ENCODE results near the gene CCL14.
"Not testable (repeated sequence)": the region's sequence is repeated elsewhere in the genome, so short reads cannot be mapped to it uniquely, and the experiment has no call there.

CCL14 gene

DNA sequence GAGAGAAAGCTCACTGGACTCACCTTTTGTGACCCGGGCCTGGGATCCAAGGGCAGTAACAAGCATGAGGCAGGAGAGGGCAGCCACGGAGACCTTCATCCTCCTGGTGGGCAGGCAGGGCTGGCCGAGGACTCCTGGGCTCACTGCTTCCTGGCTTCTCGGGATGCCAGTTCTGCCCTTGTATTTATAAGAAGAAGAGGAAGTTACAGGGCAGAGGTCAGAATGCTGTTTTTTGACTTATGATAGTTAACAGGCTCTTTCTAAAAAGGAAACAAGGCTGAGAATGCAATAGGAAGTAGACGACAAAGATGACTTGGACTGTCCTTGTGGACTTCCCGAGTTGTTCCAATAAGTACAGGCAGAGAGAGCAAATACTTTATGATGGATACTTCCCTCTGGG is 31.3 kb upstream of the CCL14 start, which contains the start of gene CCL23:
TSS of gene CCL23 (minus strand) at position 174 of the 400 bp plus-strand sequence. CDS start at position 99, 75 bp downstream.
- H3K4me3 ChIP-seq (ENCODE audit: low read length), result no peak within 1 kb of the TSS
- DNase-seq (ENCODE audit: low read depth), result no peak
- TF ChIP-seq, protein P1, sequence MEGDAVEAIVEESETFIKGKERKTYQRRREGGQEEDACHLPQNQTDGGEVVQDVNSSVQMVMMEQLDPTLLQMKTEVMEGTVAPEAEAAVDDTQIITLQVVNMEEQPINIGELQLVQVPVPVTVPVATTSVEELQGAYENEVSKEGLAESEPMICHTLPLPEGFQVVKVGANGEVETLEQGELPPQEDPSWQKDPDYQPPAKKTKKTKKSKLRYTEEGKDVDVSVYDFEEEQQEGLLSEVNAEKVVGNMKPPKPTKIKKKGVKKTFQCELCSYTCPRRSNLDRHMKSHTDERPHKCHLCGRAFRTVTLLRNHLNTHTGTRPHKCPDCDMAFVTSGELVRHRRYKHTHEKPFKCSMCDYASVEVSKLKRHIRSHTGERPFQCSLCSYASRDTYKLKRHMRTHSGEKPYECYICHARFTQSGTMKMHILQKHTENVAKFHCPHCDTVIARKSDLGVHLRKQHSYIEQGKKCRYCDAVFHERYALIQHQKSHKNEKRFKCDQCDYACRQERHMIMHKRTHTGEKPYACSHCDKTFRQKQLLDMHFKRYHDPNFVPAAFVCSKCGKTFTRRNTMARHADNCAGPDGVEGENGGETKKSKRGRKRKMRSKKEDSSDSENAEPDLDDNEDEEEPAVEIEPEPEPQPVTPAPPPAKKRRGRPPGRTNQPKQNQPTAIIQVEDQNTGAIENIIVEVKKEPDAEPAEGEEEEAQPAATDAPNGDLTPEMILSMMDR (conservative IDR thresholded peaks at IDR 0.05; ENCODE audit: low read depth, low read length), result no peak

DNA sequence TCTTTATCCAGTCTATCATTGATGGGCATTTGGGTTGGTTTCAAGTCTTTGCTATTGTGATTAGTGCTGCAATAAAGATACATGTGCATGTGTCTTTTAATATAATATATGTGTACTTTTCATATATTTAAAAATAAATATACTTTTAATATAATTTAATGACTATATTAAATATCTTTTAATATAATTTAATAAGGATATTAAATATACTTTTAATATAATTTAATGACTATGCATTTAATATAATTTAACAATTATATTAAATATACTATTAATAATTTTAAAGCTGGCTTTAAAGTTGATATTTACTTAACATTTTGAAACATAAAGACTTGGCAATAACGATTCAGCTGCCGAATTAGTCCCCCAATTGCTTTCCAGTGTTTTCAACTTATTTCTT is 30.0 kb upstream of the CCL14 start:
- H3K4me3 ChIP-seq (ENCODE audit: low read length), result no peak overlapping the region
- no peak for DNase-seq (ENCODE audit: low read depth)
- TF ChIP-seq, protein P1 (conservative IDR thresholded peaks at IDR 0.05; ENCODE audit: low read depth, low read length), result no peak

DNA sequence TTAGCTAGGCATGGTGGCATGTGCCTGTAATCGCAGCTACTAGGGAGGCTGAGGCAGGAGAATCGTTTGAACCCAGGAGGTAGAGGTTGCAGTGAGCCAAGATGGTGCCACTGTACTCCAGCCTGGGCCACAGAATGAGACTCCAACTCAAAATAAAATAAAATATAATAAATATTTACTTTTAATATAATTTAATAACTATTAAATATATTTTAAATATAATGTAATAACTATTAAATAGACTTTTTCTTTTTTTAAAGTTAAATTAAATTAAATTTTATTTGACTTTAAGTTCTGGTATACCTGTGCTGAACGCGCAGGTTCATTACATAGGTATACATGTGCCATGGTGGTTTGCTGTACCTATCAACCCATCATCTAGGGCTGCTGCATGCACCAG is 29.4 kb upstream of the CCL14 start:
- H3K4me3 ChIP-seq (ENCODE audit: low read length); DNase-seq (ENCODE audit: low read depth): not testable (repeated sequence)

DNA sequence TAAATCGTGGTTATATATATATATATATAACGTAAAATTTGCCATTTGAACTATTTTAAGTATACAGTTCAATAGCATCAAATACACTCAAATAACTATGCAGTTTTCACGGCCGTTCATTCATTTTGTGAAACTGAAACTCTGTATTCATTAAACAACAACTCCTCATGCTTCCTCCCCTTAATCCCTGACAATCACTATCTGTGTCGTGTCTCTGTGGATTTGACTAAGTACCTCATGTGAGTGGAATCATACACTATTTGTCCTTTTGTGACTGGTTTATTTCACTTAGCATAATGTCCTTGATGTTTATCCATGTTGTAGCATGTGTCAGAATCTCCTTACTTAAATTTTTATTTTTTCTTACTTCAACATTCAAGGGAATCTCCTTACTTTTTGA is 28.4 kb upstream of the CCL14 start:
- DNase-seq (ENCODE audit: low read depth), result no peak
- no peak overlapping the region for H3K4me3 ChIP-seq (ENCODE audit: low read length)
- TF ChIP-seq, protein P1 (conservative IDR thresholded peaks at IDR 0.05; ENCODE audit: low read depth, low read length), result no peak

DNA sequence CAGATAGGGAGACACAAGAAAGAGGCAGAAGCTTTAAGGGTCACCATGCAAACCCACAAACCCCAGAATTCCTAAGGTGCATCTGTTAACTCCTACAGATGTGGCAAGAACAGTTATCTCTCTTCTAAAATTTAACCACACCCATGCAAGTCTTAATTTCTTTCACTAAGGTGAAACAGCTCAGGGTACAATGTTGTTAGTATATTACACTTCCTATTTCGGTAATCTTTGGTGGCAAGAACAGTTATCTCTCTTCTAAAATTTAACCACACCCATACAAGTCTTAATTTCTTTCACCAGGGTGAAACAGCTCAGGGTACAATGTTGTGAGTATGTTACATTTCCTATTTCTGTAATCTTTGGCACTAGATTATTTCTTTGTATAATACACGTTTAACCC is 24.7 kb upstream of the CCL14 start:
- H3K4me3 ChIP-seq (ENCODE audit: low read length), result no peak overlapping the region
- TF ChIP-seq, protein P1 (conservative IDR thresholded peaks at IDR 0.05; ENCODE audit: low read depth, low read length), result no peak

DNA sequence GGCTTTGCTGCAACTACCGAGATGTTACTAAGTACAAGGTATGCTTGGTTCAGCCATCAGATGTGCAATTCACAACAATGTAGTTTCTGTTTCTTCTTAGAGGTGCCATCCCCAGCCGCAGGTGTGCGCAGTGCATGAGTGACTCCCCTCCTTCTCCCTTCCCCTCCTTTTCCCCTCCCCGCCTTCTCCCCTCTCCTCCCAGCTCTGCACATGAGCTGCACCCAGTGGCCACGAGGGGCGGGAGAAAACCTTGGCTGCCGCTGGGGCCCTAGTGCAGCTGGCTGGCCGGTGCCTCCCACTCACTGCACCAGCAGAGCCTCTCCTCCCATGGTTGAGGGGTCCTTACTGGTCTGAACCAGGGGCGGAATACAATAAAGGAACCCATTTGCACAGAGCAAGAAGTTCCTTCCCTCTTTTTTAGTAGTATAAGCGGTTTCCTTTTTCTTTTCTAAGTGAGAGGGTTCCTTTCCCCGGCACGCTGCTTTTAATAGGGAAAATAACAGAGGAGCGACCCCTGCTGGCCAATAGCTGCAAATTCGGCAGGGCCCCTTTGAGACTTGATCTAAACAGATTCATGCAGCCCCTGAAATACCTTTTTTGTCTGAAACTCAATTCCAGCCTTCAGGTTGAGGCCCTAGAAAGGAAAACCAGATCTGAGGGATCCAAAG is 22.6 kb upstream of the CCL14 start:
- TF ChIP-seq, protein P1 (conservative IDR thresholded peaks at IDR 0.05; ENCODE audit: low read depth, low read length), result peak; percentile 36
- no peak for DNase-seq (ENCODE audit: low read depth)
- H3K4me3 ChIP-seq (ENCODE audit: low read length), result no peak overlapping the region

More for the DNA sequence above, 24.7 kb upstream of the CCL14 start:
- DNase-seq (ENCODE audit: low read depth), result no peak

DNA sequence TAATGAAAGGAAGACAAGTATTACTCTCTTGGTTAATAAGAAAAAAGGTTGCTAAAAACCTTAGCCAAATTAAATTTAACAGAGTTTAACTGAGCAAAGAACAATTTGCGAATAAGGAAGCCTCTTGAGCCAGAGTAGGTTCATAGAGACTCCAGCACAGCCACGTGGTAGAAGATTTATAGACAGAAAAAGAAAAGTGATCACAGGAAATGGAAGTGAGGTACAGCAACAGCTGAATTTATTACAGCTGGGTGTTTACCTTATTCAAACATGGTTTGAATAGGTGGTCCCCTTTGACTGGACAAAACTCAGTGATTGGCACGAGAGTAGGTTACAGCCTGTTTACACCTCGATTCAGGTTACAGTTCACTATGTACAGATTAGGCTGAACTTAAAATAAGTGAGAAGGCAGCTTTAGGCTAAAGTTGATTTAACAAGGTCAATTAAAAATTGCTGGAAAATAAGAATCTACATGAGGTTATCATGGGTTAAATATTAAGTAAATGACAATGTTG is 18.1 kb upstream of the CCL14 start:
- TF ChIP-seq, protein P1 (conservative IDR thresholded peaks at IDR 0.05; ENCODE audit: low read depth, low read length), result no peak
- H3K4me3 ChIP-seq (ENCODE audit: low read length), result no peak overlapping the region
- no peak for DNase-seq (ENCODE audit: low read depth)

All from retinal pigment epithelial cell (primary cell).